Neutrophil (primary cell): ENCODE measurements around the gene ALG11.

Experiments used
- H3K27ac ChIP-seq: fragments of 200-600 bp; sonication (generic); 2 replicates; pipeline ENCODE4 v1.5.1; 2016; ENCODE audit warnings: mild to moderate bottlenecking, moderate library complexity
- H3K27me3 ChIP-seq: fragments of 200-600 bp; sonication (generic); 2 replicates; pipeline ENCODE4 v1.6.0; 2016; ENCODE audit warnings: mild to moderate bottlenecking
- H3K36me3 ChIP-seq: fragments of 200-600 bp; sonication (generic); 2 replicates; pipeline ENCODE4 v1.5.1; 2017
- H3K4me1 ChIP-seq, 2 experiments: fragments of 200-600 bp in 1 of 2; sonication (generic) in 1 of 2; 1 replicate in 1 of 2; 2 replicates in 1 of 2; pipeline versions ENCODE4 v1.5.1 to v1.6.1; 2013 to 2016; ENCODE audit warnings: low read depth in 1 of 2, low read length in 1 of 2, mild to moderate bottlenecking in 1 of 2, moderate library complexity in 1 of 2; ENCODE audit not compliant: control insufficient read depth in 1 of 2, insufficient read depth in 1 of 2
- H3K4me3 ChIP-seq, 2 experiments: fragments of 200-600 bp in 1 of 2; sonication (generic) in 1 of 2; 1 replicate in 1 of 2; 2 replicates in 1 of 2; pipeline ENCODE4 v1.5.1; 2013 to 2016; ENCODE audit warnings: low read depth in 1 of 2, low read length in 1 of 2, mild to moderate bottlenecking in 1 of 2, moderate library complexity in 1 of 2
- H3K9me3 ChIP-seq: fragments of 200-600 bp; sonication (generic); 2 replicates; pipeline ENCODE4 v1.5.1; 2016
- TF ChIP-seq, protein P1 (sequence below): fragments of 200-600 bp; sonication (generic); IDR thresholded peaks from 2 replicates; pipeline ENCODE4 v1.5.1; 2016; ENCODE audit warnings: antibody characterized with exemption

ALG11 gene

DNA sequence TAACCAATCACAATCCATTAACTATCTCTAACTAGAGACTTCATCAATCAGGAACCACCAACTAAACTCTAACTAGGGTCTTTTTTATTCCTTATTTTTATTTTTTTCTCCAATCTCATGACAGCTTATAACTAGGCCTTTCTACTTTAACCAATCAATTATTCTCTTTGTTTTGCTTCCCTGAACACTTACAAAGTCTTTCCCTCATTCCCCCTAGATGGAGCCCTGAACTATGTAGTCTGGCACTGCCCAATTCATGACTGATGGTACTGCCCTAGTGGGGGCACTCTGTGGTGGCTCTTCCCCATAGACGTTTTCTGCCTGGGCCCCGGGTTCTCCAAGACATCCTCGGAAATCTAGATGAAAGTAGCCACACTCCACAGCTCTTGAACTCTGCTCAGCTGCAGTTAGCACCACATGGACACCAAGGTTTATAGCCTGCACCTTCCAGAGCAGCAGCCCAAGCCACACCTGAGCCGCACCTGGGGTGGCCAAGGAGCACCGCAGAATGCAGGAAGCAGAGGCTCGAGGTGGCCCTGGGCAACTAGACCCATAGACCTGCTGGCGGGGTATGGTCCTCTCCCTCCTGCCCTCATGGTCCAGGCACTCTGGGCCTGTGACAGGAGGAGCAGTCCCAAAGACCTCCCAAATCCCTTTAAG is 7.6 kb upstream of the ALG11 start:
- Histone ChIP-seq H3K27ac (no peak overlapping the region), H3K9me3 (no peaks in the 10 kb centered on the region), H3K36me3 (no peaks in the 10 kb centered on the region), H3K27me3 (peaks cover 33% of the 10 kb centered on the region), H3K4me1 (no peaks in the 10 kb centered on the region), H3K4me3 (no peak overlapping the region)
- TF ChIP-seq, protein P1, sequence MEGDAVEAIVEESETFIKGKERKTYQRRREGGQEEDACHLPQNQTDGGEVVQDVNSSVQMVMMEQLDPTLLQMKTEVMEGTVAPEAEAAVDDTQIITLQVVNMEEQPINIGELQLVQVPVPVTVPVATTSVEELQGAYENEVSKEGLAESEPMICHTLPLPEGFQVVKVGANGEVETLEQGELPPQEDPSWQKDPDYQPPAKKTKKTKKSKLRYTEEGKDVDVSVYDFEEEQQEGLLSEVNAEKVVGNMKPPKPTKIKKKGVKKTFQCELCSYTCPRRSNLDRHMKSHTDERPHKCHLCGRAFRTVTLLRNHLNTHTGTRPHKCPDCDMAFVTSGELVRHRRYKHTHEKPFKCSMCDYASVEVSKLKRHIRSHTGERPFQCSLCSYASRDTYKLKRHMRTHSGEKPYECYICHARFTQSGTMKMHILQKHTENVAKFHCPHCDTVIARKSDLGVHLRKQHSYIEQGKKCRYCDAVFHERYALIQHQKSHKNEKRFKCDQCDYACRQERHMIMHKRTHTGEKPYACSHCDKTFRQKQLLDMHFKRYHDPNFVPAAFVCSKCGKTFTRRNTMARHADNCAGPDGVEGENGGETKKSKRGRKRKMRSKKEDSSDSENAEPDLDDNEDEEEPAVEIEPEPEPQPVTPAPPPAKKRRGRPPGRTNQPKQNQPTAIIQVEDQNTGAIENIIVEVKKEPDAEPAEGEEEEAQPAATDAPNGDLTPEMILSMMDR, result no peak

DNA sequence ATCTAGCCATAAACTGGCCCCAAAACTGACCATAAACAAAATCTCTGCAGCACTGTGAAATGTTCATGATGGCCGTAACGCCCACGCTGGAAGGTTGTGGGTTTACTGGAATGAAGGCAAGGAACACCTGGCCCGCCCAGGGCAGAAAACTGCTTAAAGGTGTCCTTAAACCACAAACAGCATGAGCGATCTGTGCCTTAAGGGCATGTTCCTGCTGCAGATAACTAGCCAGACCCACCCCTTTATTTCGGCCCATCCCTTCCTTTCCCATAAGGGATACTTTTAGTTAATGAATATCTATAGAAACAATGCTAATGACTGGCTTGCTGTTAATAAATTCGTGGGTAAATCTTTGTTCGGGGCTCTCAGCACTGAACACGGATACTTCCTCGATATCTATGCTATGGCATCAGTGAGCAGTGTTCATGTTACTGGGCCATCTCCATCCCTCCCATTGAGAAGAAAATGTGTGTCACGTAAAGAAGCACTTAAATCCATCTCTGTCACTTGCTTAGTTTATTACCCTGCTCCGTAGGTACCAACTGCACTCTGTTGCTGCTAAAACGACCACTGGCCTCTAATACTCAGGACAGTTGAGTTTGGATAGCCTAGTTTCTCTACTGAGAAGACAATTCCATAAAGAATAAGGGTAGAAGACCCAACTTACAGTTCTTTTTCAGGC is 6.2 kb upstream of the ALG11 start:
- Histone ChIP-seq H3K9me3 (no peaks in the 10 kb centered on the region), H3K27me3 (peaks cover 46% of the 10 kb centered on the region), H3K4me1 (peaks cover 2% of the 10 kb centered on the region in 2 experiments), H3K4me3 (no peak overlapping the region), H3K27ac (no peak overlapping the region), H3K36me3 (no peaks in the 10 kb centered on the region)
- TF ChIP-seq, protein P1, result no peak

DNA sequence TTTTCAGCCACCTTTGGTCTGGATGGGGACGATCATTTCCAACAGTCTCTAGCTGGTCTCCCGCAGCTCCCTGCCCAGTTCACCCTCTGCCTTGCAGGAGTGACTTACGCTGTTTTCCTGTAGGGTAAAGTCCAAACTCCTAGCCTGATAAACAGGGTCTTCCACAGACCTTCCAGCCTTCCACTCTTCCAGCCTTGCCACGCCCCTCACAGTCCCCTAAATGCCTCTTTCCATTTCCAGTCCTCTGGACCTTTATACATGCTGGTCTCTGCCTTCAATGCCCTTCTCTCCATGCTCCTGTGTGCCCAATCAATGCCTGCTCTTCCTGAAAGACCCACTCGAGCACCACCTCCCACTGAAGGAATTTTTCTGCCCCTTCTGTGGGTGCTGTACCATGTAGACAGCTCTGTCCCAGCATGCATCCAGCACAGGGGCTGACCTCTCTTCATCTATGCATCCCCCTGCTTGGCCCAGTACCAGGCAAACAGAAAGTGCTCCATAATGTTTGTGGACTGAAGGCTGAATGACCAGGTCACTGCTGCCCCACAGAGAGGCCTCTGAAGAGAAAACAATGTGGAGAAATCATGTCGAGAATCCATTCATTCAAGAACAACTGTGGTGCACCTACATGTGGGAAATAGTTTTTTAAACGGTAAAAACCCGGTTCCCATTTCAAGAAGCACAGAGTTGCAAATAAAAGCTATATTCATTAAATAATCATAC is 5.5 kb upstream of the ALG11 start:
- Histone ChIP-seq H3K9me3 (no peaks in the 10 kb centered on the region), H3K27ac (no peak overlapping the region), H3K4me3 (no peak overlapping the region), H3K36me3 (no peaks in the 10 kb centered on the region), H3K27me3 (peaks cover 53% of the 10 kb centered on the region), H3K4me1 (peaks cover 9% of the 10 kb centered on the region in 2 experiments)
- TF ChIP-seq, protein P1, result no peak

DNA sequence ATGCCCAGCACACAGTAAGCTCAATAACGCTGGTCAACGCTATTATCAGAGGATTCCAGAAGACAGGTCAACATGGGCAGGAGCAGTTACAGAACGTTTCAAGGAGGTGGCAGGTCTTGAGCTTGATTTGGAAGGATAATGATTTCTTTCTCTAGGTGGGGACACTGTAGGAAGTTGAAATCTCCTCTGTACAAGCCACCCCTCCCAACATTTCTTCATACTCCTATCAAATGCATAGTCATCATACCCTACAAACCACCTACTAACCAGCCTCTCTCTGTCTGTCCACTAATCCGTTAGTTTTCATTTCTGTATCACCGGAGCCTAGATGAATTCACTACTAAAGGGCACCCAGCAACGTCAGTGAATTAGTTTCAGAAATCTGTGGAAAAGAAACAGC is 2.3 kb upstream of the ALG11 start:
- no peak overlapping the region for H3K4me3 ChIP-seq
- H3K27me3 ChIP-seq, result peaks cover 55% of the 10 kb centered on the region
- peaks cover 17 to 21% of the 10 kb centered on the region in 2 experiments for H3K4me1 ChIP-seq
- TF ChIP-seq, protein P1, result no peak
- H3K27ac ChIP-seq, result no peak overlapping the region
- no peaks in the 10 kb centered on the region for H3K9me3 ChIP-seq
- no peaks in the 10 kb centered on the region for H3K36me3 ChIP-seq

DNA sequence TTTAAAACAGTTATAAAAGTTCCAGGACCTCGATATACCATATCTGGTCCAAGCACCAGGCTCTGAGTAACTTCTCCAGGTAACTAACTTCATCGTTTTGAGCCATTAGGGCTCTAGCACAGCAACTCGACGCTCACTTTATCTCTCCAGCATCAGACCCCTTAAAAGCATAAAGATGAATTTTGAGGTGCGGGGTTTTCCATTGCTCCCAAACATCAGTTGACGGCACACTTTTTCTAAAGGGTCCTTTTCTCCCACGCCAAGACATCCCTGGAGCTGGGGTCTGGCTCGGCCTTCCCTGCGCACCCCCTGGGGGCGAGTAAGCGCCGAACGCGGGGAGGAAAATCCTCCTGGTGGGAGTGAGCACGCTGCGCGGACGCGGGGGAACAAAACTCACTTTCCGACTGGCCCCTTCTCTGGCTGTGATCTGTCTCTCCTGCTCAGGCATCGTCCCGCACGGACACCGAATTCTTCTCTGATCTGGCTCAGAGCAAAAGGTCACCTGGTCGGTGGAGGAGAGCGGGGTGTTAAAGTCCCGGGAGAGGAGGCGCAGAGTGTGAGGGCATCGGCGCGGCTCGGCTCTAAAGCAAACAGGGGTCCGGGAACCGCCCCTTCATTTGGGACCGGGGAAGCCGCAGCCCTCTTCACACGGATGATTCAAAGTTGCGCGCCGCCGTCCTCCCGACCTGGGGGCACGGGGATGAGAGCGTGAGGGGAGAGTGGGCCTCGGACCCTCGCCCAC is 1.1 kb upstream of the ALG11 start, which contains the start of gene ATP7B:
TSS of gene ATP7B (minus strand) at position 561 of the 742 bp plus-strand sequence. CDS start at position 448, 113 bp downstream.
- peaks cover 17 to 21% of the 10 kb centered on the region in 2 experiments for H3K4me1 ChIP-seq
- TF ChIP-seq, protein P1, result no peak
- no peaks in the 10 kb centered on the region for H3K9me3 ChIP-seq
- peaks cover 55% of the 10 kb centered on the region for H3K27me3 ChIP-seq
- peak within 1 kb of the TSS; percentile 55 for H3K27ac ChIP-seq
- H3K4me3 ChIP-seq, result peak within 1 kb of the TSS; percentile 72 to 100
- no peaks in the 10 kb centered on the region for H3K36me3 ChIP-seq
